ENCODE results near the gene PCDH15. TPM values are rescaled to one million over a fixed set of nuclear protein-coding genes. Genes with fewer than 3 reads are reported as not detected.
A peak's percentile ranks its signal among the peaks of the same experiment; 100 is the strongest.

The PCDH15 gene
- total and polyA plus RNA-seq, 2 experiments from 2014 or later = 0.29 to 0.66 TPM

GRCh38 chr10:54064215-54064614 is 736.8 kb downstream of the PCDH15 start (continued):
- TF ChIP-seq REST (IDR thresholded peaks at IDR 0.05; ENCODE audit: unreplicated experiment) = no peak

DNA sequence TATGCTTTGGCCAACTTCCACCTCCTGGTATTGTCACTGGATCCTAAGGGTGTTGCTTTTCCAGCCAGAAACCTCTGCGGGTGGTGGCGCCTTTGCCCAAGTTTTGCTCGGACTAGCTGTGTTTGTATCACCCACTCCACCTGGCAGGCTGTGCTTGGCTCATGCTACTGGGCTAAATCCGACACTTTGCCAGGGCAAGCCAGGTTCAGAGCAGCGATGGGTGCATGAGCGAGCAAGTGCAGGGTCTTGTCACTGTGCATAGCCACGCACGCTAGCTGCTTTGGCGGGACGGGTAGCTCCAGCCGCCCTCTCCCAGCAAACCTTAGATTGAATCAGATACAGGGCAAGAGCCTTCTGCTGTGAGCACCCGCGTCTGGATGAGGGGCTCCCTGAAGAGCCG is 737.5 kb downstream of the PCDH15 start:
- Histone ChIP-seq H3K9me2 (ENCODE audit: insufficient read depth) (no peaks in the 10 kb centered on the region; the same call in 1 of the 2 replicates), H3K27ac (ENCODE audit: low read depth) (no peak overlapping the region), H3K27me3 (ENCODE audit: insufficient read depth) (no peaks in the 10 kb centered on the region), H3K79me2 (replicated peaks; ENCODE audit: insufficient read depth) (no peaks in the 10 kb centered on the region), H2AFZ (peak overlapping the region; percentile 25; the same call in 1 of the 2 replicates), H3K4me1 (ENCODE audit: insufficient read depth) (no peaks in the 10 kb centered on the region), H3K4me3 (no peak overlapping the region), H3K4me2 (no peak overlapping the region), H3K36me3 (ENCODE audit: insufficient read depth) (no peaks in the 10 kb centered on the region), H3F3A (replicated peaks; ENCODE audit: low read depth) (no peaks in the 10 kb centered on the region), H4K20me1 (replicated peaks; ENCODE audit: insufficient read depth) (no peaks in the 10 kb centered on the region)
- H3K36me3 Mint-ChIP-seq (ENCODE audit: low read depth) = peaks cover 8% of the 10 kb centered on the region; the same call in 2 of the 3 replicates
- no peaks in the 10 kb centered on the region for H3K27me3 Mint-ChIP-seq (ENCODE audit: insufficient read depth, low read depth, poor library complexity)
- no peak overlapping the region for H3K27ac Mint-ChIP-seq
- H3K9me3 Mint-ChIP-seq = peaks cover 9% of the 10 kb centered on the region
- no peak for DNase-seq (ENCODE audit: low spot score)
- no peak for ATAC-seq
- no peaks in the 10 kb centered on the region for H3K4me1 Mint-ChIP-seq
- no peak overlapping the region for H3K4me3 Mint-ChIP-seq
- TF ChIP-seq EZH2 (IDR thresholded peaks at IDR 0.05; ENCODE audit: low read depth, unreplicated experiment) (no peak), ZNF331 (CRISPR knock-in tag; IDR thresholded peaks at IDR 0.05; ENCODE audit: low read depth) (no peak), NANOG (IDR thresholded peaks at IDR 0.05; ENCODE audit: borderline replicate concordance) (no peak), CTCF (conservative IDR thresholded peaks at IDR 0.05; ENCODE audit: low read depth in 2 of 2) (no peak), JUNB (IDR thresholded peaks at IDR 0.05; ENCODE audit: unreplicated experiment) (no peak), ZNF114 (CRISPR knock-in tag; IDR thresholded peaks at IDR 0.05) (no peak), ETS1 (IDR thresholded peaks at IDR 0.05) (no peak), EZH2phosphoT487 (IDR thresholded peaks at IDR 0.05; ENCODE audit: unreplicated experiment) (no peak), REST (IDR thresholded peaks at IDR 0.05; ENCODE audit: unreplicated experiment) (no peak)
